ENCODE data around the gene LGALS9. TPM values are rescaled to one million over a fixed set of nuclear protein-coding genes. Genes with fewer than 3 reads are reported as not detected.
"Not testable (repeated sequence)": the region's sequence is repeated elsewhere in the genome, so short reads cannot be mapped to it uniquely, and the experiment has no call there.

Gene LGALS9
- polyA plus RNA-seq, 1 donor (not counting 4 experiments of a cell fraction or from before 2014, with no cell fraction given): 0.94 TPM

GRCh38 chr17:27690882-27691281 is 59.9 kb downstream of the LGALS9 start:
- FAIRE-seq: no peak
- dilution Hi-C loops (cut with MboI; ENCODE audit: extremely low pct_ligation_motif_present, low sequenced_read_pairs): no loop called here
- H3K27me3 ChIP-seq (ENCODE audit: control insufficient read depth, extremely low read depth, insufficient read depth, low read length): no peaks in the 10 kb centered on the region

GRCh38 chr17:27695254-27695814 is 64.3 kb downstream of the LGALS9 start:
- FAIRE-seq; H2AFZ ChIP-seq (ENCODE audit: control insufficient read depth, low read length); dilution Hi-C loops (cut with MboI; ENCODE audit: extremely low pct_ligation_motif_present, low sequenced_read_pairs); H4K20me1 ChIP-seq (ENCODE audit: control insufficient read depth, extremely low read depth, insufficient read depth, low read length); H3K4me1 ChIP-seq (ENCODE audit: control insufficient read depth, extremely low read depth, insufficient read depth, low read length); H3K9me1 ChIP-seq (ENCODE audit: control insufficient read depth, extremely low read depth, insufficient read depth, low read length); H3K4me3 ChIP-seq (ENCODE audit: control insufficient read depth in 2 of 3, extremely low read depth in 1 of 3, insufficient read depth in 2 of 3, low read depth in 1 of 3, low read length in 3 of 3); H3K27ac ChIP-seq (ENCODE audit: control insufficient read depth, insufficient read depth, low read length); H3K79me2 ChIP-seq (ENCODE audit: control insufficient read depth, insufficient read depth, low read length); H3K36me3 ChIP-seq (ENCODE audit: control insufficient read depth in 2 of 2, extremely low read depth in 1 of 2, insufficient read depth in 2 of 2, low read length in 2 of 2); H3K9me3 ChIP-seq (ENCODE audit: control insufficient read depth, low read depth, low read length); DNase-seq (ENCODE audit: low read depth, low spot score); H3K4me2 ChIP-seq (ENCODE audit: control insufficient read depth, extremely low read depth, insufficient read depth, low read depth, low read length); H3K9ac ChIP-seq (ENCODE audit: control insufficient read depth, extremely low read depth, insufficient read depth, low read length); H3K27me3 ChIP-seq (ENCODE audit: control insufficient read depth, extremely low read depth, insufficient read depth, low read length): not testable (repeated sequence)

More at GRCh38 chr17:27690882-27691281, 59.9 kb downstream of the LGALS9 start:
- no peaks in the 10 kb centered on the region for H3K36me3 ChIP-seq (ENCODE audit: control insufficient read depth in 2 of 2, extremely low read depth in 1 of 2, insufficient read depth in 2 of 2, low read length in 2 of 2)
- no peak for DNase-seq (ENCODE audit: low read depth, low spot score)
- H2AFZ ChIP-seq (ENCODE audit: control insufficient read depth, low read length): no peak overlapping the region
- no peak overlapping the region for H3K4me2 ChIP-seq (ENCODE audit: control insufficient read depth, extremely low read depth, insufficient read depth, low read depth, low read length)
- no peaks in the 10 kb centered on the region for H4K20me1 ChIP-seq (ENCODE audit: control insufficient read depth, extremely low read depth, insufficient read depth, low read length)
- no peak overlapping the region for H3K27ac ChIP-seq (ENCODE audit: control insufficient read depth, insufficient read depth, low read length)
- no peak overlapping the region for H3K4me3 ChIP-seq (ENCODE audit: control insufficient read depth in 2 of 3, extremely low read depth in 1 of 3, insufficient read depth in 2 of 3, low read depth in 1 of 3, low read length in 3 of 3)
- peaks cover 6% of the 10 kb centered on the region for H3K9me3 ChIP-seq (ENCODE audit: control insufficient read depth, low read depth, low read length)
- H3K4me1 ChIP-seq (ENCODE audit: control insufficient read depth, extremely low read depth, insufficient read depth, low read length): no peaks in the 10 kb centered on the region
- TF ChIP-seq EZH2 (IDR thresholded peaks at IDR 0.05; ENCODE audit: low read length) (no peak), CTCF (optimal IDR thresholded peaks at IDR 0.05 in 1 of 3, IDR thresholded peaks at IDR 0.05 in 1 of 3, conservative IDR thresholded peaks at IDR 0.05 in 1 of 3; ENCODE audit: extremely low read depth in 1 of 3, insufficient read depth in 2 of 3, low read length in 3 of 3) (no peak)
- H3K79me2 ChIP-seq (ENCODE audit: control insufficient read depth, insufficient read depth, low read length): no peaks in the 10 kb centered on the region
- no peaks in the 10 kb centered on the region for H3K9me1 ChIP-seq (ENCODE audit: control insufficient read depth, extremely low read depth, insufficient read depth, low read length)
- no peak overlapping the region for H3K9ac ChIP-seq (ENCODE audit: control insufficient read depth, extremely low read depth, insufficient read depth, low read length)

Small RNA genes lying within 50 kb of the gene (small RNA-seq; reads per million reads assigned to genes)
- gene AC015688.1 (ENCODE audit: insufficient read length in 3 of 3, low read depth in 3 of 3, low replicate concordance in 1 of 3) (0 reads per million in 3 experiments), gene AC015688.2 (ENCODE audit: insufficient read length in 3 of 3, low read depth in 3 of 3, low replicate concordance in 1 of 3) (0 reads per million in 3 experiments), gene AC015688.5 (ENCODE audit: insufficient read length in 3 of 3, low read depth in 3 of 3, low replicate concordance in 1 of 3) (0 reads per million in 3 experiments), gene CPDP1 (ENCODE audit: insufficient read length in 3 of 3, low read depth in 3 of 3, low replicate concordance in 1 of 3) (0 reads per million in 3 experiments)

Other genes starting within 250 kb of the LGALS9 start
- 0.97 to 1.8 TPM (median 1.3 TPM) in 3 replicates for gene KSR1, start 174.7 kb upstream of the LGALS9 start, polyA plus RNA-seq
- gene NOS2, start 169.3 kb downstream of the LGALS9 start, polyA plus RNA-seq: not detected in 3 replicates

Data from keratinocyte (primary cell).